HG02759 (cell line): ENCODE data around the gene FXN.
"Not testable (repeated sequence)": the region's sequence is repeated elsewhere in the genome, so short reads cannot be mapped to it uniquely, and the experiment has no call there.

ENCODE experiments used
- ATAC-seq: cut with Tn5 transposase; IDR thresholded peaks from one replicate; pipeline ENCODE4 v1.9.1; 2021; ENCODE audit warnings: mild to moderate bottlenecking, moderate library complexity; ENCODE audit not compliant: unreplicated experiment

FXN gene

DNA sequence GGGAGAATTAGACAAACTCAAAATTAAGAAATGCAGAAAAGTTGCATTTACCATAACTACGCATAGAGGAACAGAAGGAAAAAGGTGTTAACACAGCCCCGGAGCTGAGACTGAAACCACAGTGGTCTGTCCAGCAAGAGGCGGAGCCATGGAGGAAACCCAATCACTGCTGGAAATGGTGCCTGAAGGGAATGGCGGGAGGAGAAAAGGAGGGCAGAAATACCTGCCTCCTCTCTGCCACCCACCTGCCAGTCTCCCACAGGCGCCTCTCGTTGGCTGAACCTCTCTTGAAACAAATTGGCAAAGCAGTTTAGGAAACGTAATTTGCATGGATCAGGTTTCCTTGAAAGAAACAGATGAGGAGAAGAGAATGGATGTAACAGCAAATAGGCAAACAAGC lies 11.9 kb upstream of the FXN start:
- ATAC-seq: no peak

DNA sequence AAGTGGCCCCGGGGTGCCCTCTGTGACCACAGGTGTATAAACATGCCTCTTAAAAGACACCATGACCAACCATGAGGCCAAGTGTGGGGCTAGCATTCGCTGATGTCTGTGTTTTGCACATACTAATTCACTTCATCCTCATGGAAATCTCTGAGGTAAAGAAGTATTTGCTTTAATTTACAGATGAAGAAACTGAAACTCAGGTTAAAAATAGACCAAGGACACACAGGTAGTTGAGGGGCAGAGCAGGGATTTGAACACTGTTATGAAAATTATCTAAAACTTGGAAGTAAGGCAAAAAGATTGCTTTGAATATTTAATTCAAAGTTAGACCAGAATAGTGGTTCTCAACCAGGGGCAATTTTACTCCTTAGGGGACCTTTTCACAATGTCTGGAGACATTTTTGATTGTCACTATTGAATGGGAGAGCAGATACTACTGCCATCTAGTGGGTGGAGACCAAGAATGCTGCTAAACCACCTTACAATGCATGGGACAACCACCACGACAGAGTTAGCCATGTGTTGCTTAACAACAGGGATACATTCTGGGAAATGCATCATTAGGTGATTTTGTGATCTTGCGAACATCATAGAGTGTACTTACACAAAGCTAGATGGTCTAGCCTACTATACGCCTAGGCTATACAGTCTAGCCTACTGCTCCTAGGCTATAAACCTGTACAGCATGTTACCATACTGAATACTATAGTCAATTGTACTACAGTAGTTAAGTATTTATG lies 8.0 kb upstream of the FXN start:
- peak; percentile 71 for ATAC-seq

DNA sequence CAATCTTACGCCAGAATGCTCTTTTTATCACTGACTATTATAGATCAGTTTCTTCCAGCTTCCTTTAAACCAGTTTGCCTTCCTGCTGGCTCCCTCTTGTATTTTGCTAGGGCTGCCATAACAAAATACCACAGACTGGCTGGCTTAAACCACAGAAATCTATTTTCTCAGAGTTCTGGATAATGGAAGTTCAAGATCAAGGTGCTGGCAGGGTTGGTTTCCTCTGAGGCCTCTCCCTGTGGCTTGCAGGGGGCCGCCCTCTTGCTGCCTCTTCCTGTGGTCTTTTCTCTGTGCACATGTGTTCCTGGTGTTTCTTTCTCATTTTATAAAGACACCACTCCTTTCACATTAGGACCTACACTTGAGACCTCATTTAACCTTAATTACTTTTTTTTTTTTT lies 6.8 kb upstream of the FXN start:
- ATAC-seq: no peak

DNA sequence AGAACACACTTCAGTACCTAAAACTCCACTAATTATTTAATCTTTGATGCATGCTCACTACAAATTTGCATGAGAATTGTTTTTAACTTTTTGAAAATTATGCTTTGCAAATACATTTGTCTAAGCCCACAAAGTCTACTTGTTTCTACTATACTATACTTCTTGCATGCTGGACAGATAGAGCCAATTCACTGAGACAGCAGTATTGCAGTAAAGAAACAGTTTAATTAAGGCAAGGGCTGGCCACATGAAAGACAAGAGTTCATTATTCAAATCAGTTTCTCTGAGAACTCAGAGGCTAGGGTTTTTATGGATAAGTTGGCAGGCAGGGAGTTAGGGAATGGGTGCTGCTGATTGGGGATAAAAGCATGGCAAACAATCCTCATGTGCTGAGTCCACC lies 6.0 kb upstream of the FXN start:
- no peak for ATAC-seq

DNA sequence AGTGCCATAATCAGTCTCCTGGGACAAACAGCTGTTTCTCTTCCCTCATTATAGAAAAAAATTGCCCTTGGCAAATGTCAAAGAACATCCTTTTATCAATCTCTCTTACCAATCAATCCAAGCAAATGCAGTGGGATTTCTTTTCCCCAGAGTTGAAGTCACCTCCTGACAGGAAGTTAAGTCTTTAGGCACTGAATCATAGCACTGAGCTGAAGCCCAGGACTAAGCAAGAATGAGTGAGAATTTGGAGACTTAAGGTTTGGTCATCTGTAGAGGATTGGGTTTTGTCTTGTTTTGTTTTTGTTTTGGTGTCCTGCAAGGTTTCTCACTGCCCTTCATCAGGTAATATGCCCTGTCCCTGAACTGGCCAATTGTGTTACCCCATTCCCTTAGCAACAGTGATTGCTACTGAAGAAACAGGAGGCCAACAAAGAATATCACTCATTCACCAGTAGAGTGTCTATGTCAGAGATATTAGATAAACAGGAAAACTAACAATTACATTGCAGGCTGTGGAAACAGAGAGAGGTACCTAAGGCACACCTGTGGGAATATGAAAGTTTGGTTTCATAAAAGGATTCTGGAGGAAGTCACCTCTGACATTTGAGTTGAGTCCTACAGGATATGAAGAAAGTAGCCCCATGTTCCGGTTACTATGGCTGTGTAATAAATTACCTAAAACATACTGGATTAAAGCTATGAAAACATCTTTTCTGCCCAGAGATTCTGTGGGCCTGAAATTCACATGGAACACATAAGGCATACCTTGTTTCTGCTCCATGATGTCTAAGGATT lies 4.5 kb upstream of the FXN start:
- ATAC-seq: no peak

DNA sequence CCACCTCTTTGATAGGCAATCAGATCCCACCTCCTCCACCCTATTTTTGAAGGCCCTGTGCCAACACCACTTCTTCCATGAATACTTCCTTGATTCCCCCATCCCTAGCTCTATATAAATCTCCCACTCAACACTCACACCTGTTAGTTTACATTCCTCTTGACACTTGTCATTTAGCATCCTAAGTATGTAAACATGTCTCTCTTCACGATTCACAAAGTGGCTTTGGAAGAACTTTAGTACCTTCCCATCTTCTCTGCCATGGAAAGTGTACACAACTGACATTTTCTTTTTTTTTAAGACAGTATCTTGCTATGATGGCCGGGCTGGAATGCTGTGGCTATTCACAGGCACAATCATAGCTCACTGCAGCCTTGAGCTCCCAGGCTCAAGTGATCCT lies 1.5 kb upstream of the FXN start:
- ATAC-seq: no peak

DNA sequence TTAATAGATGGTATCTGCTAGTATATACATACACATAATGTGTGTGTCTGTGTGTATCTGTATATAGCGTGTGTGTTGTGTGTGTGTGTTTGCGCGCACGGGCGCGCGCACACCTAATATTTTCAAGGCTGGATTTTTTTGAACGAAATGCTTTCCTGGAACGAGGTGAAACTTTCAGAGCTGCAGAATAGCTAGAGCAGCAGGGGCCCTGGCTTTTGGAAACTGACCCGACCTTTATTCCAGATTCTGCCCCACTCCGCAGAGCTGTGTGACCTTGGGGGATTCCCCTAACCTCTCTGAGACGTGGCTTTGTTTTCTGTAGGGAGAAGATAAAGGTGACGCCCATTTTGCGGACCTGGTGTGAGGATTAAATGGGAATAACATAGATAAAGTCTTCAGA lies 757 bp downstream of the FXN start:
- ATAC-seq: peak; percentile 22

DNA sequence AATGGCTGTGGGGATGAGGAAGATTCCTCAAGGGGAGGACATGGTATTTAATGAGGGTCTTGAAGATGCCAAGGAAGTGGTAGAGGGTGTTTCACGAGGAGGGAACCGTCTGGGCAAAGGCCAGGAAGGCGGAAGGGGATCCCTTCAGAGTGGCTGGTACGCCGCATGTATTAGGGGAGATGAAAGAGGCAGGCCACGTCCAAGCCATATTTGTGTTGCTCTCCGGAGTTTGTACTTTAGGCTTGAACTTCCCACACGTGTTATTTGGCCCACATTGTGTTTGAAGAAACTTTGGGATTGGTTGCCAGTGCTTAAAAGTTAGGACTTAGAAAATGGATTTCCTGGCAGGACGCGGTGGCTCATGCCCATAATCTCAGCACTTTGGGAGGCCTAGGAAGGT lies 1.2 kb downstream of the FXN start:
- ATAC-seq: no peak

DNA sequence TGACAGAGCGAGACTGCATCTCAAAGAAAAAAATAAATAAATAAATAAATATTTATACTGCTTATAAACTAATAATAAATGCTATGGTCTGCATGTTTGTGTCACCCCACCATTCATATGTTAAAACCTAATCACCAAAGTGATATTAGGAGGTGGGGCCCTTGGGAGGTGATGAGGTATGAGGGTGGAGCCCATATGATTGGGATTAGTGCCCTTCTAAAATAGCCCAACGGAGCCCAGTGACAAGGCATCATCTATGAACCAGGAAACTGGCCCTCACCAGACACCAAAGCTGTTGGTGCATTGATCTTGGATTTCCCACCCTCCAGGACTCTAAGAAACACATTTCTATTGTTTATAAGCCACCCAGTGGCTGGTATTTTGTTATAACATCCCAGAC lies 5.1 kb downstream of the FXN start:
- ATAC-seq: no peak

DNA sequence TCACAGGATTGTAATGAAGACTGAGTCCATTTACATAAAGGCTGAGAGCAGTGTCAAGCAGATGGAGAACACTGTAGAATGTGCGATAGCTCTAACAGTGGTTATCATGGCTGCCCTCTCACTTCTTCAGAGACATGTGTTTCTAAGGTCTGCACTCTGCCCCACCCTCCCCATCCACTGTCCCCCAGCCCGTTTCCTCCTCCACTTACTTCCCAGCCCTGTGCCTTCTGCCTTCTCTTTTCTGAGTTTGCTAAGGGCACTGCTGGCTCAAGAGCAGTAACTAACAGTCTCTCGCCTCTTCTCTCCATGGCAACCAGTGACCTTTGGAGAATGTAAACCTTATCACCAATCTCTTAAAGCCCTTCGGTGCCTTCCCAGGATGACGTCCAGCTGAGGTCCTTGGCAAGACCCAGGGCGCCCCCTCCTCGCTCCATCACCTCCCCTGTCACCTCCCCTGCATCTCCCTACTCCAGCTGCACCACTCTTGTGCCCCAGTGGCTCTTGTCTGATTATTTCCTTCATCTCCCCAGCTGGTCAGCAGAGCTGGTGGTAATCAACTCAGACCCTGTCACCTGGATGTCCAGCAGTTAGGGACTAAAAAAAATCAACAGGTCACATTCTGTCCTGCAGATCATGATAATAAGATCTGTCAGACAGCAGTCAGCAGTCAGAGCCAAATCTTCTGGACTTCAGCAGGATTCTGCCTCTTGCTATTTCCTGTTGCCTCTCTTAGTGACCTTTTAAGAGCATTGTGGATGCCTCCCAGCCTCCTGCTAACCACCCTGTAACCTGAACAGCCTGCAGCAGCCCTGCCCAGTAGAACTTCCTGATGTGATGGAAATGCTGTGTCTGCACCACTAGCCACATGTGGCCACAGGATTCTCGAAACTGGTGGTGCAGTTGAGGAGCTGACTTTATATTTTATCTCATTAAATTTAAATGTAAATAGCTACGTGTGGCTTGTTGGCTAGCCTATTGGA lies 9.0 kb downstream of the FXN start:
- no peak for ATAC-seq

DNA sequence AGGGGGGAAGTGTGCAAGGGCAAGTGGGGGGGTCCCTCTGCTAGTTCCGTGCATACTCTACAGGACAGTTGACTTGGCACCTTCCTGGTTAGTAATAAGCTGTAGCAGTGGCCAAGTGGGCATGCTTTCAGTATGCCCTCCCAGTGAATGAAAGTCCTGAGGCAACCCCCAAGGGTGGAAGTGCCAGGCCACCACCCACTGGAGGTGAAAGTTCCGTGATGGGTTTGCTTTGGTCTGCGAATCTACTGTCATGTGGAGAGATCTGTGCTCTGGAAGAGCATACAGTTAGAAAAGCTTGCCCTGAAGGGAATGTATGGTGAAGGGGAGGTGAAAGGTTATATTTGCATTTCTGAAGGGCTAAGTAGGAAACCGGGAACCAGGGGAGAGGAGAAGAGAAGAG lies 10.3 kb downstream of the FXN start:
- ATAC-seq: no peak

DNA sequence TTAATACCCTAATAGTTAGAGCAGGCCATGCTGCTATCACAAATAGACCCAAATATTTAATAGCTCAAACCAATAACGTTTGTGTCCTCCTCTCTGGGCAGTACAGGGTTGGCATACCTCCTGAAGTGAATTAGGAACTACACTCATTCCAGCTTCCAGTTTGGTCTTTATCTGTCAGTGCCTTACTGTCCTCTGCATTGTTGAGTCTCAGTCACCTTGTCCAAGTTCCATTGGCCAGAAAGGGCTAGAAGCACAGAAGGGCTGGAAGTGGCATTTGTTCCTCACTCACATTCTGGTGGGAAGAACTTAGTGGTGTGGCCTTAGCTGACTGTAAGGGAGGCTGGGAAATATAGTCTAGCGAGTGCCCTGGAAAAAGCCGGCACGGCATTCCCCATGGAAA lies 11.2 kb downstream of the FXN start:
- no peak for ATAC-seq

DNA sequence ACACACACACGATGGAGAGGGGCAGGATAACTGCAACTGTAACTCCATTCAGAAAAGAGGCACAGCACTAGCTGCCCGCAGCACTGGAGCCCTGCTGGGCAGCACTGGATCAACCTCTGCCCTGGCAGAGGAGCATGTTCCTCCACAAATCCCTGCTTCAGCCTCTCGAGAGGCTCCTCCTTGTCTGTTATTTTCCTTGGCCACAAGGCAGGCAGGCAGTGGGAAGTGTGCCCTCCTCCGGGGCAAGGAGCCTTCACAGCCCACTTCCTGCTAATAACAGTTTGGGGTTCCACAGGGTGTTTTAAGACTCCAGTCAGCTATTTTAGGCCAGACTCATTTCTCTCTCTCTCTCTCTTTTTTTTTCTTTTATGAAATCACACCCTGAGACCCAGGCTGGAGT lies 11.8 kb downstream of the FXN start:
- ATAC-seq: no peak

DNA sequence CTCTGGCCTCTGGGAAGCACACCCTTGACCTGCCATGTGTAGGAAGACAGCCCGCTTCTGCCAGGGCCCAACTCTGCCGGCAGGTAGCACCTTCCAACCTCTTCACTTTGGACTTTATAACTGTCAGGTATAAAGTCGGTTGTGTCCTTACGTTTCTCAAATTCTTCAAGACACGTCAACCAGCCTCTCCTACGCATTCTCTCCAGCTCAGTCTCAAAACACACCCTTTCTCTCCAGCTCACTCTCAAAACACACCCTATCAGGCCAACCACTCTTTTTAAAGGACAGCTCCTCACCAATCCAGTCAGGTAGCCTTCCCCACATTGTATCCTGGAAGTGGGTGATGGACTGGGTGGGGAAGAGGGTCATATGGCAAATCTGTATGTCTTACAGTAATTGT lies 13.5 kb downstream of the FXN start:
- no peak for ATAC-seq

DNA sequence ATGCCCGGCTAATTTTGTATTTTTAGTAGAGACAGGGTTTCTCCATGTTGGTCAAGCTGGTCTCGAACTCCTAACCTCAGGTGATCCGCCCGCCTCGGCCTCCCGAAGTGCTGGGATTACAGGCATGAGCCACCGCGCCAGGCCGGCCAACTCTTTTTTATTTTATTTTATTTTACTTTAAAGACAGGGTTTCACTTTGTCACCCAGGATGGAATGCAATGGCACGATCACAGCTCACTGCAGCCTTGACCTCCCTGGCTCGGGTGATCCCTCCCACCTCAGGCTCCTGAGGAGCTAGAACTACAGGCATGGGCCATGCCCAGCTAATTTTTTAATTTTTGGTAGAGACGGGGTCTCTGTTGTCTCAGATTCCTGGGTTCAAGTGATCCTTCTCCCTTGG lies 15.4 kb downstream of the FXN start:
- ATAC-seq: not testable (repeated sequence)

DNA sequence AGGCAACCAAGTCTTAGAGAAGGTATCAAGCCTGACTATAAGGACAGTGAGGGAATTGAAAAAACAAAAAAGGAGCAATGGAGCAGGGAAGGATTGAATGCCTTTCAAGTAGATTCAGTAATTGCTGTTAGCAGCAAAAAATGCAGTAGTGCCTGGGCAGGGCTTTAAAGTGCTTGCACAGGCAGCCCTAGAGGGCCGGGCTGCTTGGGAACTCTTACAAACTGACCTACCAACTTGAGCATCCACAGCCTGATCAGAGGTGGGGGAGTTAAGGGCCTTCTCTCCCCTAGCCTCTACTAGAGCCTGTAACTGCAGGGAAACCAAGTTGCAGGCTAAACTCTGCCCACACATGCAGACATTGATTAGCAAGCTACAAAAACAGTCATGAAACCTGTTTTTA lies 19.4 kb downstream of the FXN start:
- no peak for ATAC-seq

DNA sequence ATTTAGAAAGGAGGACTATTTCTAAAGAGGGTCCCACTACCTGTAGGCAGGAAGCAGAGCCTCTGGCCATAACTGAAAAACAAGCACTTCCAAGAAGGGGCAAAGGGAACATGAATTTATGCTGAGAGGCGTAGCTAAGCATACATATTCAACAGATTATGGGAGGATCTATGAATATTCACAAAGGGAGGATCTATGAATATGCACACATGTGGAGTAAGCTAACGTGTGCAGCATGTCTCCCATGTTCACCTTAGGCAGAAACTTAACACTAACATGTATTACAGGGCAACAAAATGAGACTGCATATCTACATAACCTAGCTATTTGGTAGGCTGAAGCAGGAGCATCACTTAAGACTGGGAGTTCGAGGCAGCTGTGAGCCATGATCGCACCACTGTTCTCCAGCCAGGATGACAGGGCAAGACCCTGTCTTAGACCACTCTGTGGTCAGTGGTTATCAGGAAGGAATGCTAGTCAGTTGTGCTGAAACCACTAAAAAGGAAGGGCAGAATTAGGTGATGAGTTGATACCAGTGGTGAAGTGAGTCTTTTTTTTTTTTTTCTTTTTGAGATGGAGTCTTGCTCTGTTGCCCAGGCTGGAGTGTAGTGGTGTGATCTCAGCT lies 20.8 kb downstream of the FXN start:
- no peak for ATAC-seq

DNA sequence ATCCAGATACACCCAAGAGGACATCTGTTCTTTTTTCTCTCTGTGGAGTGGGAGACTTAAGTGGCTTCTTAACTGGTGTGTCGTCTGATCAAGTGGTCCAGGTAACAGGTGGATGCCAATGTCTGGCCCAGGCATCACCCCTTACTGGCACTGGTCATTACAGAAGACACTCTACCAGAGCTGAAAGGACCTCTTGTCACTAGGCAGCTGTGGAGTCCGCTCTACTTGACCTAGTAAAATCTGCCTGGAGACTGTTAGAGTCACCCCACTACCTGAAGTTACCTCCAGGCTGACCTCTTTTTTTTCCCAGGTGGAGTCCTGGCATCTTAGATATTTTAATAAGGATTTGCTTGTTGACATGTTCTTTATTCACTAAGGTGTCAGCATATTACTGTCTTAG lies 22.5 kb downstream of the FXN start:
- no peak for ATAC-seq

DNA sequence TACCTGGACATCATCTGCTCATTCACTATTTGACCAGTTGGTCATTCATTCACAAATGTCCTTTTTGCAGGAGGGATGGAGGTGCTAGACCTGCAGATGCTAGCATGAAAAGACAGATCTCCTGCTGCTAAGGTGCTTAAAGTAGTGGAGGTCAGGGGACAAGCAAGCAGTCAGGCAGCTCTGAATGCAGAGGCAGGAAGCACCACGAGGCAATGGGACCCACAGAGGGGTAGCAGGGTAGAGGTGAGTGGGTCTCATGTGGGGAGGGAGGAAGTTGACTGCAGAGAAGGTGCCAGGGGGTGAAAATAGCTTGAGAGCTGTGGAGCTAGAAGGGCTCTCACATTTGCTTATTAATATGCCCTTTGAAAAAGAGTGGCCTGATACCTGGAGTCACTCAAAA lies 25.2 kb downstream of the FXN start:
- ATAC-seq: no peak

DNA sequence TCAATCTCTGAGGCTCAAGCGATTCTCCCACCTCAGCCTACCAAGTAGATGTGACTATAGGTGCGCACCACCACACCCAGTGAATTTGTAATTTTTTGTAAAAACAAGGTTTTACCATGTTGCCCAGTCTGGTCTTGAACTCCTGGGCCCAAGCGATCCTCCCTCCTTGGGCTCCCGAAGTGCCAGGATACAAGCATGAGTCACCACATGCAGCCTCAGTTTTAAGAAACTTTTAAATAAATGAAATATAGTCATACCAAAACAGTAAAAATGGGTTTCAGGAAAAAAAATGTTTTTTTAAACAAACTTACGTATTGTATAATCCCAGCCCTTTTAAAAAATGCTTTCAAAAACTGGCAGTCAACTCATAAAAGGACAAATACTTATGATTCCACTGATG lies 26.6 kb downstream of the FXN start:
- ATAC-seq: no peak

DNA sequence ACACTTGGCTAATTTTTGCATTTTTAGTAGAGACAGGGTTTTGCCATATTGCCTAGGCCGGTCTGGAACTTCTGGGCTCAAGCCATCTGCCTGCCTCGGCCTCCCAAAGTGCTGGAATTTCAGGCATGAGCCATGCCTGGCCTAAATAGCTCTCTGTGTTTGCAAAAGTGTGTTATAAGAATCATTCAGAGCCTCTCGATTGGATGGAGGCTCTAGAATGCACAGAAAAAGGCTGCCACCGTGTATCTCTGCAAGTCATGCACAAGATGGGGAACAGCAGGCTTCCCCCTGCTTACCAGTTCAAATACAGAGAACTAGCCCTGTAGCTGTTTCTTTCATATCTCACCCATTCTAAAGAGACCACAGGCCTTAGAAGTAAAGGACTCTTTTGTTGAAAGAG lies 28.3 kb downstream of the FXN start:
- no peak for ATAC-seq
